MV-4-11 (cell line): Measurements from ENCODE around the gene LAMP1.
"Not testable (repeated sequence)": the region's sequence is repeated elsewhere in the genome, so short reads cannot be mapped to it uniquely, and the experiment has no call there.

Experiments
- DNase-seq: peaks from one replicate; lab custom pipeline; 2025; lab: John Stamatoyannopoulos, UW

Gene LAMP1

DNA sequence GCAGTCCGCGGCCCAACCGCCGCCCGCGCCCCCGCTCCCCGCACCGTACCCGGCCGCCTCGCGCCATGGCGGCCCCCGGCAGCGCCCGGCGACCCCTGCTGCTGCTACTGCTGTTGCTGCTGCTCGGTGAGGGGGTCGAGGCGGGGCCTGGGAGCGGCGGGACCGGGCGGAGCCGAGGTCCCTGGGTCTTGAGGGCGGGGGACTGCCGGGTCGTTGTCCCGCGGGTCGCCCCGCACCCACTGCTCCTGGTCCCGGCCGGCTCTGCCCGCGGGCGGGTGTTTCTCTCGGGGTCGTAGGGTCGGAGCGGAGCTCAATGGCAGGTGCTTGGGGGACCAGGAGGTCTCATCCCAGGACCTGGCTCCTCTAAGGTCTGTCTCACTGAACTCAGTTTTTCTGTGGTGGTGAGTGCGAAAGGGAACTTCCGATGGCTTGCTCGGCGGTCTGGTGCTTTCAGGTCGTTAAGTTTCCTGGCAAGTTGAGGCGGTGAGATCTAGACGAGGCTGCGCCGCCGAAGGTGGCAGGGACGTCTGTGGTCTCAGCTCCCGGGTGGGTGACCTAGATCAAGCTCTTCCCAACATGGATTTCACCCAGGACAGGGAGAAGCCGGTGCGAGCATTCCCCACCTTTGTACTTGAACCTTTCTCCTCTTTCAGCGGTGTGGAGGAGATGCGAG lies 467 bp downstream of the LAMP1 start:
- DNase-seq = no peak

DNA sequence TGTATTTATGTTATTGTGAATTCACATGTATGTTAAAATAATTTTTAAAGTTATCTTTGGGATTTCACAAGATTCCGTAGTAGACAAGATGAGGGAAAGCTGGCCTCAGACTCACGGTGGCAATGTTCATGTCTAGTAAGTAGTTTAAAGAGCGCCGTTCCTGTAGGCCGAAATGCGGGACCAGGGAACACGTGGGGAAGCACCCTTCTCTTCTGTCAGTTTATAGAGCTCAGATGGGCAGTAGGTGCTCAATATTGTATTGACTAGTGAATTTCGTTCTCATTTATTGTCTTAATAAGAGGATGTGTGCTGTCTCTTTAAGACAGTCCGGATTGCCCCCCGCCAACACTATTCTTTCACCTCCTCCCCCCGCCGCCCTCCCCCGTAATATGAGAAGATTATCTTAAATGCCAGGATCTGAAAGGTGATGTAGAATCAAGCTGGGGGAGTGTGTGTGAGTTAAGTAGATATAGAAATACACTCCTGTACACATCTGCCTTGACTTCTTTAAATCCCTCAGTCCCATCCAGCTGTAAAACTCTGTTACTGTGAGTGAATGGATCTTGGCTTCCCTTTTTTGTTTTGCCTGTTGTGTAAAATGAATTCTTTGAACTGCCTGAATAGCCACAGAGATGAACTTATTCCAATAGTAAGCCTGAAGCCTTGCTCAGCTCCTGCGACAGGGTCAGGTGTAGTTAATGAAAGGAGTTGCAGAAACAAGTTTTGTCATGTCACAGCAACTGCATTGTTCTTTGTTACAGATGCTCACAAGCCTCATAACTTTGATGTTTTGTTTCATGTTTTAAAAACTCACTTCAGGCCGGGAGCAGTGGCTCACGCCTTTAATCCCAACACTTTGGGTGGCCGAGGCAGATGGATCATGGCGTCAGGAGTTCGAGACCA lies 1.3 kb downstream of the LAMP1 start:
- peak; percentile 47 for DNase-seq

DNA sequence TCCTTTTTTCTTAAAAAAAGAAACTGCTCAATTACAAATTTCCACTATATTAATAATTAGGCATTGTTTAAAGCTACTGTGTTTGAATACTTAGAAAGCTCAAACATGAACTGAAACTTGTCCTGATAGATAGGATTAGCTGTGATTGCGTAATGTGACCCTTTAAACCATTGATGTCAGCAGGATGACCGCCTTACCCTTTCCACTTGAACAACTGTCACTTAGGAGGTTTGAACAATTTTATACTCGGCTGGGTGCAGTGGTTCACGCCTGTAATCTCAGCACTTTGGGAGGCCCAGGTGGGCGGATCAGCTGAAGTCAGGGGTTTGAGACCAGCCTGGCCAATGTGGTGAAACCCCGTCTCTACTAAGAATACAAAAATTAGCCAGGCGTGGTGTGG lies 2.9 kb downstream of the LAMP1 start:
- DNase-seq = peak; percentile 94

DNA sequence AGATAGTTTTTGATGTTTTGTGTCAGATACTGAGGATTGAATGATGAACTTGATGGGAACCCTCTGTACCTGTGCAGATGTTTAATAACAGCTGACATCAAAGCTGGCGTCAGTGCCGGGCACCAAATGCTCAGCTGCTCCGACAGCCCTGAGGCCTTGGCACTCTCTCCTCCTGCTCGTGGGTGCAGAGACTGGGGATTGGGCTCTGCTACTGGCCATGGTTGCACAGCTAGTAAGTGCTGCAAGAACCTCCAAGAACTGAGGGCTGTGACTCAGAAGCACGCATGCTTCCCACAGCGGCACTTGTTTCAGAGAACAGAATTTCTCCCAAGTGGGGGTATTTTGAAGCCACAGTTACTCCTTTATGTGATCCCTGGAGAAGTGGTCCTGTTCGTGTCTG lies 5.9 kb downstream of the LAMP1 start:
- DNase-seq = peak; percentile 6

DNA sequence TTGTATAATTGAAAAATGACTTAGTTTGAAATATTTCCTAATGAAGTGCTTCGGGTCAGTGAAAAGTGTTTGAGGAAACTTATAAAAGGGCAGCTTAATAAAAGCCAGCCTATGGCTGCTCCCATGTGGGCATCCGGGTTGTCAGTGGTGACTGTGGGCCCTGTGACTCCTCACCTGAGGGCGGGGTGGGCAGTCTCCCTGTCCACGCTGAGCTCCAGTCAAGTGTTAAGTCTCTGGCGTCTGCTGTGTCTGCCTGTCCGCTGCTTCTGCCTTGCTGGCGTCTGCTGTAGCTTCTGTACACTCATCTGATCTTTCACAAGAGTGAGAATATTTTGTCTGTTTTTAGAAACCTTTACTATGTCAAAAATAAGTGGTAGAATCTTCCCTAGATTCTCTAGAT lies 7.1 kb downstream of the LAMP1 start:
- DNase-seq = no peak

DNA sequence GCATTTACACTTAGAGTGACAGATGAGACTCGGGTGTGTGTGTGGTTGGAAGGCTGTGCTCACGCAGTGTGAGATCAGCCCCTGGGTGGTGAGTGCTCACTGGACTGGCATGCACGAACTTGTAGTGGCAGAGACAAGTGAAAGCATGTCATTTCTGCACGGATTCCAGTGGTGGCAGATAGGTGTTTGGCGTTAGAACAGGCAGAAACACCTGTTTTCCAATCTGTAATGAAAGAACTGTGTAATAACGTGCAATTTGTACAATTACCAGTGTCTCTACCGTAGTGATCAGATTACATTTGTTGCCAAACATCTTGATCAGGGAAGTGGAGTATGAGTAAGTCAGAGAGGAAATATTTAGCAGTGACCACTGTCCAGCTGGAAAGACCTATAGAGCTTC lies 8.2 kb downstream of the LAMP1 start:
- no peak for DNase-seq

DNA sequence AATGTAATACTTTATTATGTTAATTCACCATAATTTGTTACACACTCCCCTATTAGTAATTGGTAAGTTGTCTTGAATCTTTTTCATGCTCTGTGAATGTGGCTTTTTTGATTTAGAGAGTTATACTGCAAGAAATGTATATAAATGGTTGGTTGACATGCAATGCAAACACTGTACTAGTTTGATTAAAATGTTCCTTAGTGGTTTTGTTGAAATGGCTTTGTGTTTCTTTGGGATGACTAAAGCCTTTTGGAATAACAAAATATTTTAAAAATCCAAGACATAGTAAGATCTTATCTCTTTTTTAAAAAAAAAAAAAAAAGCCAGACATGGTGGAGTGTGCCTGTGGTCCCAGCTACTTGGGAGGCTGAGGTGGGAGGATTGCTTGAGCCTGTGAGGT lies 10.5 kb downstream of the LAMP1 start:
- DNase-seq = no peak

DNA sequence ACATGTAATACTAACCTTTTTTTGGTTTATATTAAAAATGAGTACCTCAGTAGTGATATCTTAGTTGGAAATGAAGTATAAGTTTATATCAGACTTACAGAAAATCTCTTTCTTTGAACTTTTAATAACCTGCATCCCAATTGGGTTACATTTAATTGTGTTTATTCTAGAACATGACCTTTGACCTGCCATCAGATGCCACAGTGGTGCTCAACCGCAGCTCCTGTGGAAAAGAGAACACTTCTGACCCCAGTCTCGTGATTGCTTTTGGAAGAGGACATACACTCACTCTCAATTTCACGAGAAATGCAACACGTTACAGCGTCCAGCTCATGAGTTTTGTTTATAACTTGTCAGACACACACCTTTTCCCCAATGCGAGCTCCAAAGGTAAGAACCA lies 12.4 kb downstream of the LAMP1 start:
- no peak for DNase-seq

DNA sequence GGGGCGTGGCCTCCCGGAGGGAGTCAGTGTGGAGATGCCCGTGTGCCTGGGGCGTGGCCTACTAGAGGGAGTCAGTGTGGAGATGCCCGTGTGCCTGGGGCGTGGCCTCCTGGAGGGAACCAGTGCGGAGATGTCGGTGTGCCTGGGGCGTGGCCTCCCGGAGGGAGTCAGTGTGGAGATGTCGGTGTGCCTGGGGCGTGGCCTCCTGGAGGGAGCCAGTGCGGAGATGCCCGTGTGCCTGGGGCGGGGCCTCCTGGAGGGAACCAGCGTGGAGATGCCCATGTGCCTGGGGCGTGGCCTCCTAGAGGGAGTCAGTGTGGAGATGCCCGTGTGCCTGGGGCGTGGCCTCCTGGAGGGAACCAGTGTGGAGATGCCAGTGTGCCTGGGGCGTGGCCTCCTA lies 17.1 kb downstream of the LAMP1 start:
- DNase-seq = not testable (repeated sequence)

DNA sequence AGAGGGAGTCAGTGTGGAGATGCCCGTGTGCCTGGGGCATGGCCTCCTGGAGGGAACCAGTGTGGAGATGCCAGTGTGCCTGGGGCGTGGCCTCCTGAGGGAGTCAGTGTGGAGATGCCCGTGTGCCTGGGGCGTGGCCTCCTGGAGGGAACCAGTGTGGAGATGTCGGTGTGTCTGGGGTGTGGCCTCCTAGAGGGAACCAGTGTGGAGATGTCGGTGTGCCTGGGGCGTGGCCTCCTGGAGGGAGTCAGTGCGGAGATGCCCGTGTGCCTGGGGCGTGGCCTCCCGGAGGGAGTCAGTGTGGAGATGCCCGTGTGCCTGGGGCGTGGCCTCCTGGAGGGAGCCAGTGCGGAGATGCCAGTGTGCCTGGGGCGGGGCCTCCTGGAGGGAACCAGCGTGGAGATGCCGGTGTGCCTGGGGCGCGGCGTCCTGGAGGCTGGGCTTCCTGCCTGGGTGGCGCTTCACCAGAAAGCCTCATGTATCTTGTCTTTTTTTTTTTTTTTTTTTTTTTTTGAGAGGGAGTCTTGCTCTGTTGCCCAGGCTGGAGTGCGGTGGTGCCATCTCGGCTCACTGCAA lies 17.9 kb downstream of the LAMP1 start:
- not testable (repeated sequence) for DNase-seq

DNA sequence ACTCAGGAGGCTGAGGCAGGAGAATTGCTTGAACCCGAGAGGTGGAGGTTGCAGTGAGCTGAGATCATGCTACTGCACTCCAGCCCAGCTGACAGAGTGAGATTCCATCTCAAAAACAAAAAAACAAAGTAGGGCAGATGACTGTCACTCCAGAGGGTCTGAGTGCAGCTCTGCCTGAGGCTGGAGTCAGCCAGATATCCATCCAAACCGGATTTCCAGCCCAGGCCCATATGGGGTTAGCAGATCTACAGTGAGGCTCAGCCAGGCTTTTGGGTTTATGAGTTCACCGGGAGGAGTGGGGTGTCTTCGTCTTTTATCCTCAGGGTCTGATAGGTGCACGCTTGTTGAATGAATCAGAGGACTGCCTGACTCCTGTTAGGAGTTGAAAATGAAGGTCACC lies 19.0 kb downstream of the LAMP1 start:
- no peak for DNase-seq

DNA sequence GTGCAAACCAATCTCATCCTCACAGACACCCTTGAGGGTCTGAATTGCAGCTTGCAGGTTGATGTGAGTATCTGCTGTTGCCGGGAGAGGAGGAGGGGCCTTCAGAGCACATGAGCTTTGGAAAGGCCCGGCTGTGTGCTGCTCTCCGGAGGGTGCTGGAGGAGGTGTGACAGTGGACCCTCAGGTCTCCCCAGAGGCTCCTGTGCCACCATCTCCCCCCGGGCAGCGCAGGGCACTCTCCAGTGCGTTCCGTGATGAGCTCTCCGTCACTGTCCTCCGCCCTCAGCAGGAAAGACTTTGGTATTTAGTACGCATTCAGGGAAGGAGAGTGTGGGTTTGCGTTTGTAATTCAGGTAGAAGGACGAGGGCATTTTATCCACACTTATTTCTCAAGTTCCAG lies 20.0 kb downstream of the LAMP1 start:
- no peak for DNase-seq

DNA sequence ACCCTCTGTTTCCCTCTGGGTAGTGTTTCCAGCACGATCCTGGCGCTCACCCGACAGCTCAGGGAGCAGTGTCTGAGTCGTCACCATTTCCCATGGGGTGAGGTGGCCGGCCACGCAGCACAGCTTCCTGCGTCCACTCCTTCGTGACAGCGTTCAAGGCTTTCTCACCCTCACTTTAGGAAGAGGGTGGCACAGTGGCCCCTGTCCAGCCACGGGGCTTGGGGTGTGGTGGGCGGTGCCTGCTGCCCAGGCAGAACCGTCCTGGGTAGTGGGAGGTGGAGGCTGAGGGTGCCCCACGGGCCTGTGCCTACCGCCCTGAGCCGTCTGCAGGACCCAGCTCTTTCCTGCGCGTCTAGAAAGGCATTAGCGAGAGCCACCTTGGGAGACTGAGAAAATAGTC lies 21.9 kb downstream of the LAMP1 start:
- DNase-seq = no peak

DNA sequence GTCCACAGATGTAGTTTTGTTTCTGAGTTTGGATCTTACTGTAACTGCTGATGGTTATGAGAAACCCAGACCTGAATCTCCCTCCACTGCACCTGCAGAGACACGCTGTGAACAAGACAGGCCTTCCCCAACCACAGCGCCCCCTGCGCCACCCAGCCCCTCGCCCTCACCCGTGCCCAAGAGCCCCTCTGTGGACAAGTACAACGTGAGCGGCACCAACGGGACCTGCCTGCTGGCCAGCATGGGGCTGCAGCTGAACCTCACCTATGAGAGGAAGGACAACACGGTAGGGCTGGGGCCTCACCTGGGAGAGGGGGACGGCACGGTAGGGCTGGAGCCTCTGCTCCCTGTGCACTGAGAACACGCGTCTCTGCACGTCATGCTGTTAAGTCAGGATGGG lies 22.3 kb downstream of the LAMP1 start:
- no peak for DNase-seq

DNA sequence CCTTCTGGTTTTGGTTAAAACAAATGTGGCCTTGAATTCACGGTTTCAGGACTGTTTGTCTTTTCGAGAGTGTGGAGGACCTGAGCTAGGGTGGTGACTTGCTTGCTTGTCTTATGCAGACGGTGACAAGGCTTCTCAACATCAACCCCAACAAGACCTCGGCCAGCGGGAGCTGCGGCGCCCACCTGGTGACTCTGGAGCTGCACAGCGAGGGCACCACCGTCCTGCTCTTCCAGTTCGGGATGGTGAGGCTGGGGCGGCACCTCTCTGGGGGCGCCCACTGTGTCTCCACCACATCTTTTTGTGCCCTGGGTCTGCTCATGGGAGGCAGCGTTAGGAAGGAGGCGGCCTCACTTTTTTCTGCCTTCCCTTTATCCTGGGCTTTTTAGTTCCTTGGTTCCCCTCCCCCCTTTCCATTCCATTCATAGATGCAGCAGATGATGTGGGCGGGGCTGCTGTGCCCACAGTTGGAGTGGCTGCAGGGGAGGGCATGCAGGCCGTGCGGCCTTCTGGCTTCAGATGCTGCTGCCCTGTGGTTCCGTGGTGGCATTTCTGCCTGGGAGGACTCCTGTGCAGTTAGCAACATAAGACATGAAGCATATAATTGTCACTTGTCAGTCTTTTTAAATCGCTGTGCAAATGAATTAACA lies 23.3 kb downstream of the LAMP1 start:
- no peak for DNase-seq

DNA sequence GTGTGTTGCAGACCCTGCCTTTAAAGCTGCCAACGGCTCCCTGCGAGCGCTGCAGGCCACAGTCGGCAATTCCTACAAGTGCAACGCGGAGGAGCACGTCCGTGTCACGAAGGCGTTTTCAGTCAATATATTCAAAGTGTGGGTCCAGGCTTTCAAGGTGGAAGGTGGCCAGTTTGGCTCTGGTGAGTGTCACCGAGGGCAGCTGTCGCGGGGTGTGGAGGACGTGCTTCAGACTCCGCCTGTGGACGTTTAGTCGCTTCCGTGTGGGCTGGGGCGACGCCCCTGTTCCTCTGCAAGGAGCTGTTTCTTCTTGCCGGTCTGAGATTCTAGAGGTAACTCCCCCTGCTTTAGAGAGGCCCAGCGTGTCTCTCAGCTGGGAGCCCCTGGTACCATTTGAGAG lies 24.5 kb downstream of the LAMP1 start:
- no peak for DNase-seq

DNA sequence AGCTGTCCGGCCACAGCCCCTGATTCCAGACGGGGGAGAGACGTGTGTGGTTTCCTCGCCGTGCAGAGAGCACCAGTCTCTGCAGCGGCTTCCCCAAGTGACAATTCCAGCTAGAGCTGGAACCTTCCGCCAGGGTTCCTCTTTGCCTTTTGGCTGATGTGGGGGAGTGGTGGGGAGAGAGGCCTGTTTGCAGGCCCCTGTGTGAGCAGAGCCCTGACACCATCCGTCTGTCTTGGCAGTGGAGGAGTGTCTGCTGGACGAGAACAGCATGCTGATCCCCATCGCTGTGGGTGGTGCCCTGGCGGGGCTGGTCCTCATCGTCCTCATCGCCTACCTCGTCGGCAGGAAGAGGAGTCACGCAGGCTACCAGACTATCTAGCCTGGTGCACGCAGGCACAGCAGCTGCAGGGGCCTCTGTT lies 25.0 kb downstream of the LAMP1 start:
- no peak for DNase-seq

DNA sequence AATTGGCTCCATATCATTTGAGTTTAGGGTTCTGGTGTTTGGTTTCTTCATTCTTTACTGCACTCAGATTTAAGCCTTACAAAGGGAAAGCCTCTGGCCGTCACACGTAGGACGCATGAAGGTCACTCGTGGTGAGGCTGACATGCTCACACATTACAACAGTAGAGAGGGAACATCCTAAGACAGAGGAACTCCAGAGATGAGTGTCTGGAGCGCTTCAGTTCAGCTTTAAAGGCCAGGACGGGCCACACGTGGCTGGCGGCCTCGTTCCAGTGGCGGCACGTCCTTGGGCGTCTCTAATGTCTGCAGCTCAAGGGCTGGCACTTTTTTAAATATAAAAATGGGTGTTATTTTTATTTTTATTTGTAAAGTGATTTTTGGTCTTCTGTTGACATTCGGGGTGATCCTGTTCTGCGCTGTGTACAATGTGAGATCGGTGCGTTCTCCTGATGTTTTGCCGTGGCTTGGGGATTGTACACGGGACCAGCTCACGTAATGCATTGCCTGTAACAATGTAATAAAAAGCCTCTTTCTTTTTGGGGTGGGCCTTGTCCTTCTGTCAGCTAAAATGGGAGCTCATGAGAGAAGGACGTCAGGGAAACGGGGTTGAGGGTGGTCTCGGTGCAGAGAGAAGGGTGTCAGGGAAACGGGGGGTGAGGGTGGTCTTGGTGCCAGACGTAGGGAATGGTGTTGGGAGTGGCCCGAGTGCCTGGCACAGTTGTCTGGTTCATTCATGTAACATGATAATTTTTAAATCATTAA lies 26.0 kb downstream of the LAMP1 start:
- DNase-seq = no peak

DNA sequence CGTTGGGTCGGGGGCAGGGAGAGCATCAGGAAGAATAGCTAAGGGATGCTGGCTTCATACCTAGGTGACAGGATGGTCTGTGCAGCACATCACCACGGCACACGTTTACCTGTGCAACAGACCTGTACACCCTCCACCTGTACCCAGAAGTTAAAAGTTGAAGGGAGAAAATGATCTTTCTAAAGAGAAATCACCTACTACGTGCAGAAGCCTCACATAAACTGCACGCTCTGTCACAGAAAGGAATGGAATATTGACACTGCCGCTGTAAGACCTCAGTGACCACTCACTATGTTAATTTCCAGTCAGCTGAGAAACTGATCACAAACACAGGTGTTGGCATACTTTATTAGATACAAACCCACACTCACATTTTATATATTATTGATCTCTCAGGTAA lies 26.8 kb downstream of the LAMP1 start:
- no peak for DNase-seq

DNA sequence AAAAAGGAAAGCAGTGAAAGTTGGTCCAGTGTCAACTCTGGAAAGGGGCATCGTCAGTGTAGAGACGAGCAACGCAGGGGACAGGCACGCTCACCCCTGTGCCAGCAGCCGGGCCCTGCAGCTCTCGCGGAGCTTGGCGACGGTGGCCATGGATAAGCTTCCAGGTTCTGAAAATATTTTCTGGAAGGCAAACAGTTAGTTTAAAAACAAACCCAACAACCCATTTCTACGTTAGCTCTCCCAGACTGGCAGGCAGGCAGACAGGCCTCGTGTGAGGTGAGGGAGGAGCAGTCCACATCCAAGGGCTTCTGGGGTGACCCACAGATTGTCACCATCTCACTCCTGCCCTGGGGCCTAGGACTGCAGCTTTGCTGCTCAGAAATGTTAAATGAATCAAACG lies 27.4 kb downstream of the LAMP1 start:
- DNase-seq = no peak

DNA sequence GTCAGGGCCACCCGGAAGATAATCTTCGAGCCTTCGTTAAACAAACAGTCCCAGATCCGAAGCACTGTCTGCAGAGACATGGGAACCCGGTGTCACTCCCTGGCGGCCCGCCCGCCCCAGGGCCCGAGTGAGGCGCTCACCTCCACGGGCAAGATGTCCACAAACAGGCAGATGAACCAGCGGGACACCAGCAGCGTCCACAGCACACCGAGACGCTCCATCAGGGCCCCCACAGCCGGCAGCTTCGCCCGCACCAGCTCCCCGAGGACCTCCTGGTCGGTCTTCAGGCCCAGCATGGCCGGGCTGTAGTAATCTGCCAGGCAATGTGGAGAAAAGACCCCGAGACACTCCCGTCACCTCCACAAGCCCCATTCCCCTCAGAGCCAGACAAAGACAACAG lies 28.7 kb downstream of the LAMP1 start:
- no peak for DNase-seq

DNA sequence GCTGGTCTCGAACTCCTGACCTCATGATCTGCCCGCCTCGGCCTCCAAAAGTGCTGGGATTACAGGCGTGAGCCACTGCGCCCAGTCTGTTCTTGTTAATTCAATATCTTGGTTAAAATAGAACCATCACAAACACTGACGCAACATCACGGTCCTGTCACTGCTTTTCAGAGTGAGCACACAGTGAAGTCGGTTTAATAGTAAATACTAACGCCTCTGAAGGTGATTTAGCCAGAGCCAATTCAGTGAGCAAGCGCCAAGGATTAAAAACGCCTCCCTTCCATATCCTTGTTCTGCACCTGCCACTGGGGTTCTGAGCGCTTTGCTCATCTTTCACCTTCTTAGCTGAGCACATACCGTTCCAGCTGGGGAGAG lies 30.3 kb downstream of the LAMP1 start:
- DNase-seq = peak; percentile 54
